HL-60/S4 (cell line): ENCODE results near the gene L1CAM.

ENCODE experiments used
- in situ Hi-C: fragments of 300-500 bp; cut with MboI; formaldehyde crosslinking; loops from 2 replicates; pipeline ENCODE4 v1.14.3; 2022; ENCODE audit warnings: low sequenced_read_pairs

L1CAM gene

DNA sequence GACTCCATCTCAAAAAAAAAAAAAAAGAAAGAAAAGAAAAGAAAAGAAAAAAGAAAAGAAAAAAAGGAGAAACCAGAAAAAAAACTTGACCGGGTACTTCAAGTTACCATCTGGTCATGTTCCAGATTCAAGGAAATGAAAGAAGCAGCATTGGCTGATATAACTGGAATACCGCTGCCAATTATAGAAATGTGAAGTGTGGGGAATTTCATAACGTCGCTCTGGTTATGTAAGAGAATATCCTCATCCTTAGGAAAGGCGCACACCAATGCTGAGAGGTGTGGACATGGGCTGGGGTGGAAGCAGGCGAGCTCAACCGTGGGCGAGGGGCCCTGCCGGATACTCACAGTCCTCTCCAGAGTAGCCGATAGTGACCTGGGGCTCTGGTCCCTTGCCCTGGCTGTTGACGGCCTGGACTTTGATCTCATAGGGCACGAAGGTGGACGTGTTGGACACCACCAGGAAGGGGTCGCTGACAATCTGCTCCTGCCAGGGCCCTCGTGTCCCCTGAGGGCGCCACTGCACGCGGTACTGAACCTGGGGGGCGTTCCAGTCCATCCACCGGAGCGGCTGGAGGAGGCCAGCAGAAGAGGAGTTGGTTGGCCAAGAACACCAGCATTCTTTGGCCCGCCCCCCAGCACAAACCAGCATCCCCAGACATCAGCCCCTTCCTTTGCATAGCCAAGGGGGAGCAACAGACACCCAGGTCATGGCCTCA, 19.5 kb downstream of the L1CAM start:
- in situ Hi-C loops: no loop called here

DNA sequence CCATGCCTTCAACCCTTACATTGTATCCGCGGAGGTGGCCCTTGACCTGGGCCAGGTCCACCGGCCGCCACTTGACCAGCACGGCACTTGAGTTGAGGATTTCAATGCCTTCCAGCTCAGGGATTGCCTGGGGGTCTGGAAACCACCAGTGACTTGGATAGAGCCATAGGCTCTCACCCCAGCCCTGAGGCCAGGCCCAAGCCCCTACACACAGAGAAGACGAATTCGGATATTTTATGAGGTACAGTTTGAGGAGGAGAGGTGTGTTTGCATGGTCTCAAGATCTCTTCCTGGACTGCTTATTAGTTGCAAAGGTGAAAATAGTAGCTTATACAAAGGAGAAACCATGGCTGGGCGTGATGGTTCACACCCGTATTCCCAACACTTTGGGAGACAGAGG, 20.3 kb downstream of the L1CAM start:
- in situ Hi-C loops: no loop called here

DNA sequence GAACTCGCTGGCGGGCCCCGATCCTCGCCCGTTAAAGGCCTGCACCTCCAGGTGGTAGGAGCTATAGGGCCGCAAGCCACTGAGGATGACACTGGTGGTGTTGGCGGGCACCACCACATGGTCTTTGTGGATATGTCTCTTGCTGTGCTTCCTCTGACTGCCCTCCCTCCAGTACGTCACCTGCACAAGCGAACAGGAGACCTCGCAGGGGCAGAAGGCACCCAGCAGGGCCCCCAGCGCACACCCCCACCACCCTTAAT, 20.7 kb downstream of the L1CAM start:
- in situ Hi-C loops: no loop called here

DNA sequence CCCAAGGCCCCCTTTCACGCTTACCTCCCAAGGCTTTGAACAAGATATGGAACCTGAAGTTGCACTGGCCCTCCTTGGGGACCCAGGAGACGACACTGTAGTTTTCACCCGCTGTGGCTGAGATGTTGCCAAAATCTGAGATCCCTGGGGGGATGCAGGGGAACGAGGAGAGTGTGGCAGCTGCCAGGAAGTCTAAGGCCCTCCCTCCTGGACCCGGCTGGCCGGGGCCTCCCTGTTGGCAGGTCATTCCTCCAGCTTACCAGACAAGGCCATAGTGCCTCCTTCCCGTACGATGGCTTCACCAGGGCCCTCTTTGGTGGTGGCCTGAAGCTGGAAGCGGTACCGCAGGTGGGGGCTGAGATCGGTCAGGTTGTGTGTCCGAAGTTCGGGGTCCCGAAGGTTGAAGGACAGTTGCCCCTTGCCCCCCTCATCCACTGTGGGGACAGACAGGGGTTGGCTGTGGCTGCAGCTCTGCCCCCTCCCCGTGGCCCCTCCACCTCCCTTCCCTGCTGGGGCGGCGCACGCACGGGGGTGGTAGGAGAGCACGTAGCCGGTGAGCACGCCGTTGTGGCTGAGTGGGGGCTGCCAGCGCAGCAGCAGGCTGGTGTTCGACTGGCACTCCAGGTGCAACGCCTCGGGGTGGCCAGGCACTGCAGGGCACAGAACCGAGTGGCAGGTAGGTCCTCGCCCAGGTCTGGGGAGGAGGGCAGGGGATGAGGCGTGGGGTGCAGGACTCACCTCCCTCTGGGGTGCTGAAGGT, 21.2 kb downstream of the L1CAM start:
- in situ Hi-C loops: no loop called here

DNA sequence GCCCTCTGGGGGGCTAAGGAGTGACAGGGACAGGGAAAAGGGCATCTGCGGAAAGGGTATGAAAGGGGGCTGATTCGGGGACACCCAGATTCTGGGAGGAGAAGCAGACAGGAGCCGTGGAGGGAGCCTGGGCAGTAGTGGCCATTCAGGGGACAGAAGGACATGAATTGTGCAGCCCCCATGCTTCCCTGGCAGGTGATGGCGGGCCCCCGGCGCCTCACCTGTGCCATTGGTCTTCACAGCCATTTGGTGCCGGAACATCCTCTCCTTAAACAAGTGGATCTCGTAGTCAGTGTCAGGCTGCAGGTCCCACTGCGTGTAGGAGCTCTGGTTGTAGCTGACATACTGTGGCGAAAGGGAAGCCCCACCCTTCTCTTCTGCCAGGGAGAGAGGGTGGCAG, 21.9 kb downstream of the L1CAM start:
- in situ Hi-C loops: no loop called here

DNA sequence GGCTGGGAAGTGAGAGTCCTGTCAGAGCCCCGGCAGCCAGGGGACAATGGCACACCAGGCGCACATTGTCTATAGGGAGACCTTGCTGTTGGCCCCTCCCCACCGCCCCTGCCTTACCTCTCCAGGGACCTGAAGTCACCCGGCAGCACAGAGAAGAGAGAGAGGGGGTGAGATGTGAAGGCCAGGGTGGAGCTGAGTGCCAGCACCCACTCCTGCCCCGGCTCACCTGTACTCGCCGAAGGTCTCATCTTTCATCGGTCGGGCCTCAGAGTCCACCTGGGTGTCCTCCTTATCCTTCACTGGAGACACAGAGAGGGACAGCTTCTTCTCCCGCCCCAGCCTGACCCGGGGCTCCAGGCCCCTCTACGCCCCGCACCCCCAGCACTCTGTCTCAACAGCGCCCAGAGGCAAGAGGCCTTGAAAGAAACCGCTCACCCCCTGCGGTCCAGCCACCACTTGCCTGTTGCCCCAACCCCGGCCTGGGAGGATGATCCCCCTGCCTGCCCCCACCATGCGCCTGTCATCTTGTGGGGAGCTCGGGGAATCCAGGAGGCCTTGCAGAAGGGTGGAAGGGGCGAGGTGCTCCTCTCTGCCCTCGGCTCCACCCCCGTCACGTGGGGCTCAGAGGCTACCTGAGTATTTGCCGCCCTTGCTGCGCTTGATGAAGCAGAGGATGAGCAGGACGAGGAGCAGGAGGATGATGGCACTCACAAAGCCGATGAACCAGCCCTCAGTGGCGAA, 22.6 kb downstream of the L1CAM start:
- in situ Hi-C loops: no loop called here

DNA sequence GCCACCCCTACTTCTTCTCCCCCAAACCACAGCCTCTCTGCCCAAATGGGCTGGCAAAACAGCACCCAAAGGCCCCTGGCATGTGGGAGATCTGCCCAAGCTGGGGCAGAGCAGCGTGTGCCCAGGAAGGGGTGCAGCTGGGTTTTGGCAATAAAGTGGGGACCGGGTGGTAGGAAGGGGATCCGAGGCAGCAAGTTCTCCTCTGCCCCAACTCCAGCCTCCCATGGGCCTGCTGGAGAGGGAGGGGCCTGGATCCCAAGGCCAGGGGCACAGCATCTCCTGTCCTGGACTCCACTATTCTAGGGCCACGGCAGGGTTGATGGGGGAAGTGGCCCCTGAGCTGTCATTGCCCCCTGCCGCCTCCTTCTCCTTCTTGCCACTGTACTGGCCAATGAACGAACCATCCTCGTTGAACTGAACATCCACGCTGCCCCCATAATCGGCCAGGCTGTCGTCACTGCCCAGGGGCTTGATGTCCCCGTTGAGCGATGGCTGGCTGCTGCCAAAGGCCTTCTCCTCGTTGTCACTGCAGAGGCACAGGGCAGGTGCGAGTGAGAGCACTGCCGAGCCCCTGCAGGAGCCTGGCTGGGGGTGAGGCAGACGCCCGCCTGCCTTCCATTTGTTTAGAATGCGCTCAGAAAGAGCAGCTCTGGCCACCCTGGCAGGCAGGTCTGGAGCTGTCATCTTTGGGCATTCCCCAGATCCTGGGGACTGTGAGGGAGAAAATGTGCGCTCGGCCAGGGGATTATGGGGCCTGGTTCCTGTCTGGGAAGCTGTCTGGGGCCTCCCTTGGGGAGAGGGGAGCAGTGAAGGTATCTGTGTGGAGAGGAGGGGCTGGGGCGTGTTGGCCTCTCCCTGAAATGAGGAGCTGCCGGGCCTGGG, 23.4 kb downstream of the L1CAM start:
- in situ Hi-C loops: no loop called here

DNA sequence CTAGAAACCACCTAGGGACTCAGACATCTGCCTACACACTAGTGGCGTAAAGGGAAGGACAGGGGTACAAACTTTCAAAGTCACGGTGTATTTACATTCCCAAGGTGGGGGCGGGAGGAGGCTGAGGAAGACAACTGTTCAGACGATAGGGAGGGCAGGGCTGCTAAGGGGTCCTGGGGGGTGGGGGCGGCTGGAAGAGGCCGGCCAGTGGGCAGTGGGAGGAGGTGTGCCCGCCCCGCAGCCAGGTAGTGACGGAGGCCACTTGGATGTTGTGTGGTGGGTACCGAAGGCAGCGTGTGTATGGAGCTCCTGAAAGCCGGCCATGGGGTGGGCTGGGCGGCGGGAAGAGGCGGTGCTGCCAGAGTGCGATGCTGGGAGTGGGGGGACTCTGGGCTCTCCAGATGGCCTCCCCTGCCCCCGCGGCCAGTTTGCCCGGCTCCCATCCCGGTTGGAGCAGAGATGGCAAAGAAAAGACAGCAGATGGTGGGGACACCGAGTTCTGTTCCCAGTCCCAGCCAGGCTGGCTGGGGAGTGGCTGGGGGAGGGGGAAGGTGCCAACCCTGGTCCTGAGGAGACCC, 24.2 kb downstream of the L1CAM start:
- in situ Hi-C loops: no loop called here

DNA sequence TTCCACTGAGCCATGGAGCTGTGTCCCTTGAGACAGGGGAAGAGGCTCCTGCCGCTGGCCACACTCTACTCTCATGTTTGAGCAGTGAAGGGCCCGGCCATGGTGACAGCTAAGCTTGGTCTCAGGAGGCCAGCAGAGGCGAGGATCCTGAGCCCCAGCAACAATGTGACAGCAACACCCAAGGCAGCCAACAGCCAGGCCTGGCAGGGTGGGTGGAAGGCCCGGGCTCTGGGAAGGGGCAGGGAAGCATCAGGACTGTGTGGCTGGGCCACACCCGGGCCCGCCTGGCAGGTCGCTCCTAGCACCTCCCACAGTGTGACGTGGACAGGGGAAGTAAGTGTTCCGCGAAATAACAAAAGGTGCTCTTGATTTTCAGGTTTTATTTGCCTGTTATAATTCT, 24.8 kb downstream of the L1CAM start:
- in situ Hi-C loops: no loop called here

DNA sequence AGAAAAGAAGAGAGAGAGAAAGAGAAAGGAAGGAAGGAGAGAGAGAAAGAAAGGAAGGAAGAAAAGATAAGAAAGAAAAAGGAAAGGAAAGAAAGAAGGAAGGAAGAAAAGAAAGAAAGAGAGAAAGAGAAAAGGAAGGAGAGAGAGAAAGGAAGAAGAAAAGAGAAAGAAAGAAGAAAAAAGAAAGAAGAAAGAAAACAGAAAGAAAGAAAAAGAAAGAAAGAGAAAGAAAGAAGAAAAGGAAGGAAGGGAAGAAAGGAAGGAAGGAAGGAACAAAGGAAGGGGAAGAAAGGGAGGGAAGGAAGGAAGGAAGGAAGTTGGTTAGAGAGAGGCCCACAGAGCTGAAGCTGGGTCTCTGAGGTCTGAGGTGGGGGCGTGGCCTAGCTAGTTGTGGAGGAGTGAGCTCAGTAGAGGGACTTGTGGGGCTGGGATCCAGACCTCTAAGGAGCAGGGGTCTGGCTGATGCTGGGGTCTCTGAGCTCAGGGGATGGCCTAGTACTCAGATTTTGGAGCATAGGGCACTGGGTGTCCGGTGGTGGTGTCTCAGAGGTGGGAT, 28.5 kb downstream of the L1CAM start:
- in situ Hi-C loops: no loop called here

DNA sequence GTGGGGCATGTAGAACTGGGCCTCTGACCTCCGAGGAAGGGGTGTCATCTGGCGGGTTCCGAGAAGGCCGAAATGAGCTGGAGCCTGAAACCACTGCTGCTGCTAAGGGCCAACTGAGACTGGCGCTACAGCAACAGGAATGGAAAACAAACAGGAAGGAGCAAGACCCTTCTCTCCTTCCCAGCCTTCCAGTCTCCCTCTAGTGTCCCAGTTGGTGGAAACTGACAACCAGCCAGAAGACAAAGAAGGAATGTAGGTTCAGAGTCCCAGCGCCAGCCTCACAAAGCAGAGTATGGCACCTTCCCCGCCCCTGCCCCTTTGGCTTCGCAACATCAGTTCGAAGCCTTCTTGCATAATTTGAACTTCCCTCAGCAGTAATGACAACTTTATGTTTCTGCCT, 31.3 kb downstream of the L1CAM start:
- in situ Hi-C loops: no loop called here

DNA sequence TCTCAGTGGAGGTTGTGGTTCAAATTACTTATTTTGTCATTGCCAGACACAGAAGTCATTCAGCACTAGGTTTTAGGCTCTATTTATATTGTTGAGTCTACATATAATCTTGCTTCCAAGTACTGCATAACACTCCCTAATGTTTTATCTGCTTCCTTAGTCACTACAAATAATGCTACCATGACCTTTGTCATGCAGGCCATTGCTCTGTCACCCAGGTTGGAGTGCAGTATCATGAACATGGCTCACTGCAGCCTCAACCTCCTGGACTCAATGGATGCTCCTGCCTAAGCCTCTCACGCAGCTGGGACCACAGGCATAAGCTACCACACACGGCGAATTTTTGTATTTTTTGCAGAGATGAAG, 32.1 kb downstream of the L1CAM start:
- in situ Hi-C loops: no loop called here

DNA sequence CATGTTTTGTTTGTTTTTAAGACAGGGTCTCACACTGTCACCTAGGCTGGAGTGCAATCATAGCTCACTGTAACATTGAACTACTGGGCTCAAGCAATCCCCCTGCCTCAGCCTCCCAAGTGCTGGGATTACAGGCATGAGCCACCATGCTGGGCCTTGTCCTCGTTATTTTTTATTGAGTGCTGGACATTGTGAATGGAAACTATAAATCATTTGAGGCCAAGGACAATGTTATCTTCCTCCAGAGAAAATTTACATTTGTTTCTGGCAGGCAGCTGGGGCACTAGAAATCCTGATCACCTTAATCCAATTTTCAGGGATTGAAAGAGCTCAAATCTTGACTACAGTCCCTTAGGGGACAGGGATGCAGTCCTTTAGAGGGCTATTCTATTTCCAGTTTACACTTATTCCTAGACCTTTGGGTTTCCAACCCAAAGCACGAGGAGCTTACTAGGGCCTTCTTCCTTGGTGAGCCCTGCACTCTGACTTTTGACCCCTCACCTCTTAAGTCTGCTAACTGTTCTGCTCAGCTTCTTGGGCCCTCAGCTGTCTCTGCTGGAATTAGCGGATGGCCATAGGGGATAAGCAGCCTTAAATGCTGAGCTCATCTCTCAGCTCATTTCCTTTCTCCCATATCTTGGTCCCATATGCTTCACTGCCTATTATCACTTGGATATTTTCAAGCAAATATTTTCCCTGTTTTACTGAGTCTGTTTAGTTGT, 32.6 kb downstream of the L1CAM start:
- in situ Hi-C loops: no loop called here

DNA sequence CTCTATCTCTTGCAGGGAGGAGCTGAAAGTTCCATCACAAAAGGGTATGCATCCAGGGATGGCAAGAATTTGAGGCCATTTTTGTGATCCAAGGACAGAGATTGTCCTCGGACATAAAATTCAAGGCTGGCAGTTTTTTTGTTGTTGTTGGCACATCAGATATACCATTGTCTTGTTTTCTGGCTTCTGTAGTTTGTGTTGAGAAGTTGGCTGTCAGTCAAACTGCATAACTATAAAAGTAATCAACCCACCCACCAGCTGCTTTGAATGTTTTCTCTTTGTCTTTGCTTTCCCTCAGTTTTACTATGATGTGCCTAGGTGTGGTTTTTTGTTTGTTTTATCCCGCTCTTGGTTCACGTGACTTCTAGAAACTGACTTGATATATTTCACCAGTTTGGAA, 34.0 kb downstream of the L1CAM start:
- in situ Hi-C loops: no loop called here

DNA sequence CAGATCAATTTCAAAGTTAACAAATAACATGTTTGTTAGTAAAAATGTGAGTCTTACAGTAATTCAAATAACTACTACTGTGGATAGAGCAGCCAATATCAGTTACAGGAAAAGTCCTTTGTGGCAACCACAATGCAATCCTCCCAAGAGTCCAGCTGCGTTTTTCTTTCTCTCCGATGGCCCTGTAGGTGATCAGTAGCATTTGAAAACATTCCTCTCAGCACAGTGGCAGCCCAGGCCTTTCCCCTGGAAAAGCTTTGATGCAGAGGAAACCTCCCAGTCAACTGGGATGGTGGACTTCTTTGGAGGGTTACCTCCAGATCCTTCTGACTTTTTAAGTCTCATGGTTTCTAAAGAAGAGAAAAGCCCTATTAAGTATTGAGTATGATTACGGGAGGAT, 37.6 kb downstream of the L1CAM start:
- in situ Hi-C loops: no loop called here

DNA sequence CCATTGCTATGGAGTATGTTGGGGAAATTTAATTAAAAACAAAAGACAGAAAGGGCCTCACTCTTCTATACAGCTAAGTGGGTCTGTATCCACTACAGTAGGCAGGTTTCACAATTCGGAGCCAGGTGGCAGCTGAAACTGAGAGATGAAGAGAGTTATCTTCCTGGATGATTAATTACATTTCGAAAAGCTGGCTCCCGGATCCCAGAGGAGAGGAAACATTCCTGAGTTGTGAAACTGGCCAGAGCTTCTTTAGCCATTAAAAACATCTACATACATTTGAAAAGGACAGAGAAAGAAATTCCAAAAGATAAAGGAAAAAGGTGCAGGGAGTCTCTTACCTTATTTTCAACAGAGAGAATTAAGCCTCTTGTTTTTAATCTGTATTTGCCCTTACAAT, 40.1 kb downstream of the L1CAM start:
- in situ Hi-C loops: no loop called here

DNA sequence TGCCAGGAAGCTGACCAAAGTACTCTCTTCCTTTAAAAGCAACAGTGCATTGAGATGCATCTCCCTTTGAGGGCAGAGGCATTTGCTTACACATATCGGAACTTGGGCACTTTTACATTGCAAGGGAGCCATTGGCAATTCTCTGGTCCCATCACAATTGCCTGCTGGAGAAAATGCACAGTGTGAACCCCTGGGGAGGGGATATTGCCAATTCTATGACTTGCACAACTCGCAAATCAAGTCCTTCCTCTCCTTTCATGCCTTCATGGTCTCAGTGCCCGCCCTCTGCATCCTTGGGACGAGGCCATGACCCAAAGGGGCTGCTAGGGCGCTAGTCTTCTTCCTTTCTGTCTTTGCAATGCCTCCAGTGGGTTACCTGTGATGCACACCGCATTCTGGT, 40.8 kb downstream of the L1CAM start:
- in situ Hi-C loops: no loop called here

DNA sequence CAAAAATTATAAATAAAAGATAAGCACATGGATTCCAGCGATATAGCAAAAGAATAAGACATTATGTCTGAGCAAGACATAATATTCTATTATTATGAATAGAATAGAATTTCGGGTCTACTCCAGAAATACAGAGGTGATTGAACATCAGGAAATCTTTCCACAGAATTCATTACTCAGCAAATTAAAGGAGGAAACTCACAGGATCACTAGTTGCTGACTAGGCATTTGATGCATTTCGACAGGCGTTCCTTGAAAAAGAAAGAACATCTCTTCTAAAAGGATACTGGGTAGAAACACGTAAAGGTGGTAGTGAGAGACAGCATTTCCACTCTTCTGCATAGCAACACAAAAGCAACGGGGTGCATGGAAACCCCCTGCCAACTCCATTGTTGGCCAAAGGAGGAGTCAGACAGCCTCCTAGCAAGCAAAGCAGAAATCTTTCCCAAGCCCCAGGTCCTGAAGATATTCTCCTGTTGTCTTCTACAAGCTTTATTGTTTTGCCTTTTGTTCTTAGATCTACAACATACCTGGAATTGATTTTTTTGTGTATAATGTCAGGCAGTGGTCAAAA, 41.4 kb downstream of the L1CAM start:
- in situ Hi-C loops: no loop called here

DNA sequence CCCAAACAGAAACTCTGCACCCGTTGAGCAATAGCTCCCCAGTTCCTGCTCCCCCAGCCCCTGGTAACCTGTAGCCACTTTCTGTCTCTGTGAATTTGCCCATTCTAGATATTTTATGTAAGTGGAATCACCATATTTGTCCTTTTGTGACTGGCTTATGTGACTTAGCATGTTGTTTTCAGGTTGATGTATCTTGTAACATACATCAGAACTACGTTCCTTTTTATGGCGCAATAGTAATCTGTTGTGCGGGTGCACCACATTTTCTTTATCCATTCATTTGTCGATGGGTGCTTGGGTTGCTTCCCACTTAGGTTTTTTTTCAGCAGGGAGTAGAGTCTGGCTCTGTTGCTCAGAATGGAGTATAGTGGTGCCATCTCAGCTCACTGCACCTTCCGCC, 49.1 kb downstream of the L1CAM start:
- in situ Hi-C loops: no loop called here

DNA sequence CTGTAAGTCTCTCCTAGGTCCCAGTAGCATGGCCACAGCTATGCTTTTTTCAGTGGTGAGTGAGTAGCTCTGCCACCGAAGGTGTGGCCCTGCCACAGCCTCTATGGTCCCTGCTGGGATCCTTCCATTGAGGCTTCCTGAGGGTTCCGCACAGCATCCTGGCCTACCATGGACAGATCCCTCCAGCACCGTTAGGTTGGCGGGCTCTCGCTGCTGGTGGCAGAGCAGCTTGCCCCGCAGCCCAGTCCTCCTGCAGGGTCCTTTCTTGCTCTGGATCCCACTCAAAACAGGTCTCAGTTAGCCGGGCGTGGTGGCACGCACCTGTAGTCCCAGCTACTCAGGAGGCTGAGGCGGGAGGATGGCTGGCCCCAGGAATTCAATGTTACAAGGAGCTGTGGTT, 53.2 kb downstream of the L1CAM start:
- in situ Hi-C loops: no loop called here
